Right kidney (tissue), 1 donor: ENCODE results near the gene VSX2.

ENCODE experiments used
- DNase-seq: peaks from one replicate; pipeline ENCODE4 v3.0.0-alpha.2; 2016

VSX2 gene

DNA sequence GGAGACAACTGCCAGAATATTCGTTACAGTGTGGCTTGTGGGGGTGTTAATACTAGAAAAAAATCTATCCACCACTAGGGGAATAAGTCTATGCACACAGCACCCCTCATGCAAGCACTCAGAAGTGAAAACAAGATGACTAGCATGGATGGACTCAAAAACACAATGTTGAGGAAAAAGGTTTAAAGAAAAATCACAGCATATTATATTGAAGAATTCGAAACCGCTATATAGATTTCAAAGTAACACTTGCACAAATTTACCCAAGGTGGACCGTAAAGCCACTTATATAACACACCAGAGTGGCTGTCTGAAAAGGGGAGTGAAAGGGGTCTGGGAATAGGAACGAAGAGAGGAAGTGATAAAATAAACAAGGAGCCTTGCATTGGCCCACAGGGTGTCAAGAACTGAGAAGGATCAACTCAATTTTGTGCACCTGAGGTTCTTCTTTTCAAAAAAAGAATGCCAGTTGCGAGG is 62.9 kb downstream of the VSX2 start:
- no peak for DNase-seq

DNA sequence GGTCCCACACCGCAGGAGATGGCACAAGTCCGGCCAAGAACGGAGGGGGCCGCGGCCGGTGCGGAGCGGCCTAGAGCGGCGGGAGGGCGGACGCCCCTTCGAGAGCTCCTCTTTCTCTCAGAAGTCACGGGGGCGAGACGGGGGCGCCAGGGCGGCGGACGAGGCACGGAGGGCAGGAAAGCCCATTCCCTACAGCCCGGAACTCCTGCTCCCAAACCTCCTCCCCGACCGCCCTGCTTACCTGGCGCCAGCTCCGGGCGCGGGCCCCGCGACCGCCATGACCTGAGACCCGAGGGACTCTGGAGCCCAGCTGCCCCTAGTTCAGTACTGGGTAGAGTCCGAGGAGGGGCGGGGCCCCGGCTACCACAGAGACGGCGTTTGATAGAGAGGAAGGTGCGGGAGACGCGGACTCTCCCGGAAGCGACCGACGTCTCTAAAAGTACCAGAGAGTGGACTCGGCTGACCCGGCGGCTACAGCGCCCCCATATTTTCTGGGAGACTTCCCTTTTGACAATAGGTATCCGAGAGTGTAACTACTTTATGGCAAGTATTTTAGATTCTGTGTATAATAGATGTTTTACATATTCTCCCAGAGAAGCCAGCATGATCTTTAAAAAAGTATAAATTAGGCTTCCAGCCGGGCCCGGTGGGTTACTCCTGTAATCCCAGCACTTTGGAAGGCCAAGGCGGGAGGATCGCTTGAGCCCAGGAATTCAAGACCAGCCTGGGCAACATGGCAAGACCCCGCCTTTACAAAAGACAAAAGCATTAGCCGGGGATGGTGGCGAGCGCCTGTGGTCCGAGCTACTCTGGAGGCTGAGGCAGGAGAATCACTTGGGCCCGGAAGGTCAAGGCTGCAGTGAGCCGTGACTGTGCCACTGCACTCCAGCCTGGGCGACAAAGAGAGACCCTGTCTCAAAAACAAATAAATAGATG is 63.7 kb downstream of the VSX2 start, which contains the start of gene ABCD4:
Gene ABCD4 (minus strand): TSS at position 301 of the 936 bp plus-strand sequence. CDS start 22 bp downstream, at position 279.
- peak; percentile 95 for DNase-seq

DNA sequence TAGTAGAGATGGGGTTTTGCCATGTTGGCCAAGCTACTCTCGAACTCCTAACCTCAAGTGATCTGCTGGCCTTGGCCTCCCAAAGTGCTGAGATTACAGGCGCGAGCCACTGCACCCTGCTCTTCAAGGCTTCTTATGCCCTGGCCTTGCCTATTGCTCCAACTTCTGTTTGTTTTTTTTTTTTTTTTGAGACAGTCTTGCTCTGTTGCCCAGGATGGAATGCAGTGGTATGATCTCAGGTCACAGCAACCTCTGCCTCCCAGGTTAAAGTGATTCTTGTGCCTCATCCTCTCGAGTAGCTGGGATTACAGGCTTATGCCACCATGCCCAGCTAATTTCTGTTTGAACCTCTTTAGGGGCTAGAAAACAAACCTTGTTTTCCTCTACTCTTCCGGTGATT is 69.4 kb downstream of the VSX2 start:
- DNase-seq = no peak

DNA sequence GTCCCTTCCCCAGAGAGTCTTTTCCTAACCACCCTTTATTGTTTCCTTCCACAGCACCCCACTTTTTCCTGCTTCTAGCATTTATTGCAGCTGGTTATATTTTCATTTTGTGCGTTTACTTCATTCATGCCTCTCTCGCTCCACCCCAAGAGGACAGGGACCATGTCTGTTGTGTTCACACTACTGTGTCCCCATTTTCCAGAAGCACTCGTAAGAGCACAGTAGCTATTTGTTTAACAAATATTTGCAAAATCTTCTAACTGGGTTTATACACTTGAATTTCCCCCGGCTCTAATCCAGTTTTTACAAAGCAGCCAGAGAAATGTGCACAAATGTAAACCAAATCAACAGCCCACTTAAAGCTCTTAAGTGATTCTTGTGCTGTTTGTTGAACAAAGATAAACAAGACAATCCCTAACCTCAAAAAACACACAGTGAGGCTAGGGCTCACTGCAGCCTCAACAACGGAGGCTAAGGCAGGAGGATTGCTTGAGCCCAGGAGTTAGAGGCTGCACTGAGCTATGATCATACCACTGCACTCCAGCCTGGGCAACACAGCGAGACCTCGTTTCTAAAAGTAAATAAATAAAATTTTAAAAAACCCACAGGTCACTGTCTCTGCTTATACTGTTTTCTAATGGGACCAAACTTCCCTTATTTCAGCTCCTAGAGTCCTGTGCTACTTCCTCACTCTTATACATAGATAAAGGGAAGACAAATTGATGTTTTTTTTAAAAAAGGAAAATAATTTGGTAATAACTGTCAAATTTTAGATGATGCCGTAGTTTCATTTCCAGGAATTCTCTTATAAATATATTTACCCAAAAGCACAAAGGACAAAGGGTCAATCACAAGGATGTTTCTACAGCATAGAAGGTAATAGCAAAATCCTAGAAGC is 70.1 kb downstream of the VSX2 start:
- DNase-seq = no peak

DNA sequence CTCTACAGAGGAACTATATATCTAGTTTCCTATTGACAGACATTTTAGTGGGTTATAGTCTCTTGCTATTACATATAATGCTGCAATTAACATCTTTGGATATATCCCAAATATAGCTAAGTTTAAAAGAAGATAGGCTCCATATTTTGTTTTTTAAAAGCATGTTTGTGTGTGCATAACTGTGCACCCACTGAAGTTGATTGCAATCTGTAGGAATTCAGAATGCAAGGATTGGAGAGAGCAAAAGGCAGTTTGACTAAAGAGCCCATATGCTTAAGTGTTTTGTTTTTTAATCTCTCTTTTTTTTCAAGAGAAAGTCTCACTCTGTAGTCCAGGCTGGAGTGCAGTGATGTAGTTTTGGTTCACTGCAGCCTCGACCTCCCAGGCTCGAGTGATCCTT is 72.9 kb downstream of the VSX2 start:
- DNase-seq = no peak
